GM12801 (cell line): Measurements from ENCODE around the gene SVIL.

Experiments
- CTCF ChIP-seq: IDR thresholded peaks from one replicate; pipeline ENCODE4 v1.5.1; 2011; ENCODE audit warnings: control low read depth; ENCODE audit not compliant: insufficient read length; ENCODE audit errors: extremely low read depth

Gene SVIL

DNA sequence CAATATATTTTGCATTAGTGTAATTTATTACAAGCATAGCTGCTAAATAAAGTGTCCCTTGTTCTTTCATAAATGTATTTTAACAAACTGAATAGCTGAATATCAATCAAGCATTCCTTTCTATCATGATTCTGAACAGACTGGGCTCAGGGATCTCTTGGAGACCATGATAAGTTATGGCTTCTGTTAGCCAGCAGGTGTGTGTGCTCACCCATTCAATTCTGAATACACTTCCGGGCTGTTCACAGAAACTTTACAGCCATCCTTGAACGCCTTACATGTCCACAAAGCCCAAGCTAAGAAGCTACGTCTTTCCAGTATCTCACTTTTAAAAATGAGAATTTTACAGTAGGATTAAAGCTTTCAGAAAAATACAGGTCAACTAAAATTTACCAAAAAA lies 115.1 kb downstream of the SVIL start:
- TF ChIP-seq CTCF, result no peak

GRCh38 chr10:29517352-29517923 lies 117.3 kb downstream of the SVIL start:
- TF ChIP-seq CTCF, result no peak

- TF ChIP-seq CTCF, result no peak
These were observed 120.5 kb downstream of the SVIL start for GRCh38 chr10:29514306-29514705.

DNA sequence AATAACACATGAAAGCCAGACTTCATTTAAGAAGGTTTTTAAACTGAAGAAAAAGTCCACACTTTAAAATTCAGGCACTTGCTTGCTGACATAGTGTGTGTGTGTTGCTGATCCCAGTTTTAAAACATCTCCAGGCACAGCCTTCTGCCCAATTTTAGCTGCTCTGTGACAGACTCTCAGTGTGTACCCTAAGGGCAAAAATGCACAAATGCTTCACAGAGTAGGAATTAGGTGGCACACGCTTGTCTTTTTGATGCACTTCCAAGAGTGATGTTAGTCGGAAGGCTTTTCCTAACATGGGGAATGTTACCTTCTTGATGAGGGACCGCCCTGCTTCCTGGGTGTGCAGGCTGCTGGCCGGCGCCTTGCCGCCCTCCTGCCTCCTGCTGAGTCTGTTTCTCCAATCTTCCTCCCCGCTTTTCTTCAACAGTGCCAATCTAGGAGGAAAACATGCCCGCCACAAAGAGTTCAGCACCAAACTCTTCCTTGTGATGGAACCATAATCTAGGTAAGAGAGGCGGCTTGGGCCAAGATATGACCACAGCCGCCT lies 122.3 kb downstream of the SVIL start:
- no peak for TF ChIP-seq CTCF

DNA sequence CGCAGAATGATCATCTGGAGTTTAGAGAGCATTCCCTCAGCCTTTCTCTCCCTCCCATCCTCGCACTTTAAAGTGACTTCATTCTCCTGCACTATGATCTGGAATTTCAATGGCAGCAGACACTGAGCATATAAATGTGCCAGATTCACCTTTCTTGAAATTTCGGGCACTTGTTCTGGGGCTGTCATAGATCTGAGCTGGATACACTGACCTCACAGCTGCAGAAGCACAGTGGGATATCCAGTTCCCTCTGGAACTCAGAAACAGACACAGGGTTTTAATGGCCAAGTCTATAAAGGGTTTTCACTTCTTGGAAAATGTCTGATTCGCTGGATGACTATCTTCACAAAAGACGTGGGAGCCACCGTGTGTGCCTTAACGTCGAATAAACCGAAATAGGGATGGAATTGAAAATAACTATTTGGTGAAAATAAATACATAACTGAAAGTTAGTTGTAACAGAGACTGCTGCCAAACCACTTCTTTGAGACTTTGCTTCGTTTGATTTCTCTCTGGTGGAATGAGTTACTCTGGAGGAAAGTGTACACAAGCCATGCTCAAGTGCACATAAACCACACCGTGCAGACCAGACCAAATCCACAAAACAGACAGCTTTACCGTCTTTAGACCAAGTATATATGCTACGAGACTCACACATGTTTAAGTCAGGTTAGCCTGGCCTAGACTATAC lies 126.1 kb downstream of the SVIL start:
- TF ChIP-seq CTCF, result no peak

DNA sequence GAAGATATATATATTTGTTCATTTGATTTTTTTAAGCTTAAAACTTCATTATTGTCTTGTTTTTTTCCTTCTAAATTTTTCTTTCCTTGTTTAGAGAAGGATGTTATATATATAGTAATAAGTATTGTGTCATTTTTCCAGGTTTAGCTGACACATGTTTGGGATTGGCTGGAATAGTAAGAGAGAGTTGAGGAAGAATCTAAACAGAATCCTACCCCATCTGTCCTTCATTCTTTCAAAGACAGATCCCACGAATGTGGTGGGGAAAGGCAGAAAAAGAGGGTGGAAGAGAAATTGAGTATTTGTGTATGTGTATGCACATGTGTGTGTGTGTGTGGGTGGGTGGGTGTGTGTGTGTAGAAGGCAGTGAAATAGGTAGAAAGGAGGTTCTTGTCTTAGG lies 132.4 kb downstream of the SVIL start:
- TF ChIP-seq CTCF, result no peak

GRCh38 chr10:29501692-29502091 lies 133.1 kb downstream of the SVIL start:
- no peak for TF ChIP-seq CTCF
